Kidney tubule cell (primary cell): ENCODE results near the gene PNN.

Source experiments
- DNase-seq: peaks from one replicate; pipeline ENCODE4 v3.0.0-alpha.2; 2018; ENCODE audit warnings: low spot score

PNN gene

GRCh38 chr14:39229601-39230110 is 54.6 kb downstream of the PNN start:
- no peak for DNase-seq

- no peak for DNase-seq
These were observed 55.5 kb downstream of the PNN start for GRCh38 chr14:39230416-39231035.

DNA sequence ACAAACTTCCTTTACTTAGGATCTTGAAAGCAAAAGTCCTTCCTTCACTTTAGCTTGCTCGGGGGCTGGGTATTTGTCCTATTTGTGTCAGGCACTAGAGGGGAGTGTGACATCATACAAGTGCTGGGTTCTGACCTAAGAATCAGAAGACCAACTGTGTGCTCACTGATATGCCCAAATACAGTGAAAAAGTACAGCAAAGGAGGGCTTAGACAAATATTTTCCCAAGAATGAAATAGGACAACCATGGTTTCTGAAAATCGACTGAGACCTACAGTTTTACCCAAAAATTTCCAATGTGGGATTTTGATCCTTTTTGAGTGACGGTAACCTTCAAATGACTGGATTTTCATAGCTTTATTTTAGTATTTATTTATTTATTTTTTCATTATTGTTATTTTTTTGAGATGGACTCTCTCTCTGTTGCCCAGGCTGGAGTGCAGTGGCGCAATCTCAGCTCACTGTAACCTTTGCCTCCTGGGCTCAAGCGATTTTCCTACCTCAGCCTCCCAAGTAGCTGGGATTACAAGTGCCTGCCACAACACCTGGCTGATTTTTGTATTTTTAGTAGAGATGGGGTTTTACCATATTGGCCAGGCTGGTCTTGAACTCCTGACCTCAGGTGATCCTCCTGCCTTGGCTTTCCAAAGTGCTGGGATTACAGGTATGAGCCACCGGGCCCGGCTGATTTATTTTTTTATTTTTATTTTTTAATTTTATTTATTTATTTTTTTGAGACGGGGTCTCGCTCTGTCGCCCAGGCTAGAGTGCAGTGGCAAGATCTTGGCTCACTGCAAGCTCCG is 56.9 kb downstream of the PNN start:
- DNase-seq: peak; percentile 49
